PC-3 (cell line): ENCODE data around the gene TENM4. TPM values are rescaled to one million over a fixed set of nuclear protein-coding genes. Genes with fewer than 3 reads are reported as not detected.

Source experiments
- ATAC-seq: fragments of 200-7000 bp; cut with Tn5 transposase; 2 replicates; pipeline ENCODE4 v1.9.1; 2020; ENCODE audit warnings: mild to moderate bottlenecking, moderate library complexity
- BruUV-seq: library from RNA; stranded (reverse); fragments of 400-500 nt; replicated peaks from 2 replicates; lab custom pipeline; 2021; lab: Mats Ljungman, UMichigan
- CTCF ChIA-PET: fragments of 300-600 bp; sonication (Branson Sonifier 250); formaldehyde crosslinking; loops from one replicate; lab custom pipeline; 2022; ENCODE audit warnings: antibody characterized with exemption; lab: Charles Lee
- POLR2A ChIA-PET: fragments of 300-600 bp; sonication (Branson Sonifier 250); formaldehyde crosslinking; loops from one replicate; lab custom pipeline; 2022; ENCODE audit warnings: antibody characterized with exemption; ENCODE audit not compliant: unreplicated experiment; lab: Charles Lee
- DNase-seq: peaks from one replicate; pipeline ENCODE4 v3.0.0-alpha.2; 2015
- H2AFZ ChIP-seq: fragments of 300-600 bp; sonication (generic); 2 replicates; pipeline ENCODE4 v1.6.0; 2016; ENCODE audit warnings: antibody characterized with exemption, low read length
- H3F3A ChIP-seq: fragments of 300-600 bp; sonication (generic); one replicate; pipeline ENCODE4 v1.6.0; 2017; ENCODE audit warnings: antibody characterized with exemption, low read length, control low read depth, mild to moderate bottlenecking; ENCODE audit not compliant: unreplicated experiment
- H3K27ac ChIP-seq: fragments of 300-600 bp; sonication (generic); 2 replicates; pipeline ENCODE4 v1.5.1; 2016; ENCODE audit warnings: mild to moderate bottlenecking, low read length
- H3K27me3 ChIP-seq: fragments of 300-600 bp; sonication (generic); 2 replicates; pipeline ENCODE4 v1.6.1; 2016; ENCODE audit warnings: low read length, mixed read lengths
- H3K36me3 ChIP-seq: fragments of 300-600 bp; sonication (generic); 2 replicates; pipeline ENCODE4 v1.6.1; 2016; ENCODE audit warnings: low read depth, mixed run types, low read length, mixed read lengths
- H3K4me1 ChIP-seq: fragments of 300-600 bp; sonication (generic); 2 replicates; pipeline ENCODE4 v1.5.1; 2016; ENCODE audit warnings: low read length; ENCODE audit not compliant: insufficient read depth
- H3K4me2 ChIP-seq: fragments of 300-600 bp; sonication (generic); 2 replicates; pipeline ENCODE4 v1.6.0; 2016; ENCODE audit warnings: low read length
- H3K4me3 ChIP-seq: fragments of 300-600 bp; sonication (generic); 2 replicates; pipeline ENCODE4 v1.5.1; 2016; ENCODE audit warnings: mild to moderate bottlenecking, low read length, mixed read lengths
- H3K79me2 ChIP-seq: fragments of 300-600 bp; sonication (generic); 2 replicates; pipeline ENCODE4 v1.6.1; 2017; ENCODE audit warnings: low read length, mixed read lengths
- H3K9ac ChIP-seq: fragments of 300-600 bp; sonication (generic); 2 replicates; pipeline ENCODE4 v1.6.0; 2016; ENCODE audit warnings: mild to moderate bottlenecking, low read length
- H3K9me2 ChIP-seq: fragments of 300-600 bp; sonication (generic); replicated peaks from 2 replicates; pipeline ENCODE4 v1.6.1; 2016; ENCODE audit warnings: mixed run types, low read length, mixed read lengths
- H3K9me3 ChIP-seq: fragments of 300-600 bp; sonication (generic); 2 replicates; pipeline ENCODE4 v1.6.1; 2016; ENCODE audit warnings: low read length, mixed read lengths
- H4K20me1 ChIP-seq: fragments of 300-600 bp; sonication (generic); 2 replicates; pipeline ENCODE4 v1.6.1; 2016; ENCODE audit warnings: low read length, mixed read lengths
- CTCF ChIP-seq: fragments of 300-600 bp; sonication (generic); conservative IDR thresholded peaks from 2 replicates; pipeline ENCODE4 v1.5.1; 2017; ENCODE audit warnings: antibody characterized with exemption, low read depth, mild to moderate bottlenecking, low read length
- EZH2 ChIP-seq: fragments of 300-600 bp; sonication (generic); IDR thresholded peaks from one replicate; pipeline ENCODE4 v1.6.1; 2017; ENCODE audit warnings: antibody characterized with exemption, mild to moderate bottlenecking, low read length; ENCODE audit not compliant: unreplicated experiment
- EZH2phosphoT487 ChIP-seq: fragments of 300-600 bp; sonication (generic); IDR thresholded peaks from 2 replicates; pipeline ENCODE4 v1.6.1; 2018; ENCODE audit warnings: mild to moderate bottlenecking, antibody characterized with exemption, low read length, borderline replicate concordance
- intact Hi-C: fragments of 100-400 bp; cut with micrococcal nuclease; formaldehyde crosslinking; loops from 2 replicates; pipeline ENCODE4 v1.9.0; 2023
- total RNA-seq: library from RNA; depleted of rRNA; stranded (reverse); fragments of >200 nt; gene quantifications from 2 replicates; pipeline ENCODE4 v1.2.3, GENCODE V29; 2014

TENM4 gene
- total RNA-seq, 1 experiment from 2014 or later, result 19.7 TPM

- H3K27me3 ChIP-seq, result no peaks in the 10 kb centered on the region
- ChIA-PET CTCF (interaction anchor here (1.0 kb wide), 1 partner anchor 37 kb away, joined by 4 read pairs; no protein-coding TSS in a partner anchor), POLR2A (no interaction called here)
- no peaks in the 10 kb centered on the region for H3F3A ChIP-seq
- DNase-seq, result peak; percentile 63
- no peak overlapping the region for H3K27ac ChIP-seq
- ATAC-seq, result peak; percentile 64
- H3K9ac ChIP-seq, result no peak overlapping the region
- H3K4me2 ChIP-seq, result no peak overlapping the region
- no peaks in the 10 kb centered on the region for H4K20me1 ChIP-seq
- no peaks in the 10 kb centered on the region for H3K36me3 ChIP-seq
- H3K79me2 ChIP-seq, result no peaks in the 10 kb centered on the region
- H3K9me3 ChIP-seq, result no peaks in the 10 kb centered on the region
- TF ChIP-seq EZH2phosphoT487, result no peak
- peak; percentile 80 for TF ChIP-seq CTCF
- H2AFZ ChIP-seq, result peak overlapping the region; percentile 34
- no peaks in the 10 kb centered on the region; the same call in 1 of the 2 replicates for H3K4me1 ChIP-seq
- H3K4me3 ChIP-seq, result no peak overlapping the region
- intact Hi-C loops, result loop anchor here (5.0 kb wide), 1 partner anchor 99 kb away; no protein-coding TSS in a partner anchor
- no peaks in the 10 kb centered on the region for H3K9me2 ChIP-seq
- BruUV-seq, result no TSS peak
These were observed 377.7 kb downstream of the TENM4 start for GRCh38 chr11:79062814-79063762.

- Histone ChIP-seq H3K4me1 (no peaks in the 10 kb centered on the region; the same call in 1 of the 2 replicates), H3K9me2 (no peaks in the 10 kb centered on the region), H3K27me3 (no peaks in the 10 kb centered on the region), H3K79me2 (no peaks in the 10 kb centered on the region), H4K20me1 (no peaks in the 10 kb centered on the region), H3K27ac (no peak overlapping the region), H2AFZ (no peak overlapping the region), H3K9ac (no peak overlapping the region), H3K4me2 (no peak overlapping the region), H3F3A (no peaks in the 10 kb centered on the region), H3K9me3 (no peaks in the 10 kb centered on the region), H3K4me3 (no peak overlapping the region), H3K36me3 (no peaks in the 10 kb centered on the region)
- TF ChIP-seq EZH2 (no peak), EZH2phosphoT487 (no peak), CTCF (no peak)
- no TSS peak for BruUV-seq
- POLR2A ChIA-PET, result interaction anchor here (0.5 kb wide), 1 partner anchor 628 kb away, joined by 4 read pairs; no protein-coding TSS in a partner anchor
- ATAC-seq (peak; percentile 14; the same call in 1 of the 2 replicates), DNase-seq (peak; percentile 63)
- intact Hi-C loops, result loop anchor here (5.0 kb wide), 1 partner anchor 102 kb away; no protein-coding TSS in a partner anchor
- CTCF ChIA-PET, result no interaction called here
These were observed 380.5 kb downstream of the TENM4 start for GRCh38 chr11:79060081-79060953.
